DLD1 (cell line): ENCODE data around the gene NFKBIE.

ENCODE experiments used
- in situ Hi-C: cut with HindIII; loops from 2 replicates; pipeline ENCODE4 v1.10.0; 2017; ENCODE audit warnings: low sequenced_read_pairs

NFKBIE gene

DNA sequence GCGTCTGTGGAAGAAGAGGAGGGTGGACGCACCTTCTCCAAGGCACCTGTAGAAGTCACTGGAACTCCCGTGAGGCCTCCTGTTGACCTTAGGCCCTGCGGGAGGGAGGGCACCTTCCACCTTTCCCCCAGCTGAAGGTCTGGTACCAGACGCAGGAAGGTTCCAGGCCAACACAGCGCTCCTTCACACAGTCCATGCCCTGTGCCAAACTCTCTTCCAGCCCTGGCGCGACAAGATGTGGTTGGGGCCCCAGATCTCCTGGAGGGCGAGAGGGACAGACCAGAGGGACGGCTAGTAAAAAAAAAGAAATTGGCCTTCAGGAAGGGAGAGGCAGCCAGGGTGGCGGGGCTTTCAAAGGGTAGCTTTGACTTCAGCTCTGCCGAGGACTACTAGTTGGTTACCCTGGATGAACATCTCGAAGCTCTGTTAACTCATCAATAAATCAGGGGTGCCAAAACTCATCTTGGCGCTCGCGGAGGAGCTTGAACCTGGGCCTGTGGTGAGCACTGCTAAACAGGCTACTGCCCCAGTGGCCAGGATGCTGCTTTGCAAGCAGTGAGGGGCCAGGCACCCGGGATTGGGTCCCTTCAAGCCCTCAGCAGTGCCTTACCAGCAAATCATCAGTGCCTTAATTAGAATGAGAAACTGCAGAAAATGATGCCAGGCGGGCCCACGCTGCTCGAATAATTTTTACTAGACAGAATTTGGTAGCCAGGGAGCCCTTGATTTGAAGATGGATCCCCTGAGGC lies 32.9 kb upstream of the NFKBIE start:
- in situ Hi-C loops: no loop called here

DNA sequence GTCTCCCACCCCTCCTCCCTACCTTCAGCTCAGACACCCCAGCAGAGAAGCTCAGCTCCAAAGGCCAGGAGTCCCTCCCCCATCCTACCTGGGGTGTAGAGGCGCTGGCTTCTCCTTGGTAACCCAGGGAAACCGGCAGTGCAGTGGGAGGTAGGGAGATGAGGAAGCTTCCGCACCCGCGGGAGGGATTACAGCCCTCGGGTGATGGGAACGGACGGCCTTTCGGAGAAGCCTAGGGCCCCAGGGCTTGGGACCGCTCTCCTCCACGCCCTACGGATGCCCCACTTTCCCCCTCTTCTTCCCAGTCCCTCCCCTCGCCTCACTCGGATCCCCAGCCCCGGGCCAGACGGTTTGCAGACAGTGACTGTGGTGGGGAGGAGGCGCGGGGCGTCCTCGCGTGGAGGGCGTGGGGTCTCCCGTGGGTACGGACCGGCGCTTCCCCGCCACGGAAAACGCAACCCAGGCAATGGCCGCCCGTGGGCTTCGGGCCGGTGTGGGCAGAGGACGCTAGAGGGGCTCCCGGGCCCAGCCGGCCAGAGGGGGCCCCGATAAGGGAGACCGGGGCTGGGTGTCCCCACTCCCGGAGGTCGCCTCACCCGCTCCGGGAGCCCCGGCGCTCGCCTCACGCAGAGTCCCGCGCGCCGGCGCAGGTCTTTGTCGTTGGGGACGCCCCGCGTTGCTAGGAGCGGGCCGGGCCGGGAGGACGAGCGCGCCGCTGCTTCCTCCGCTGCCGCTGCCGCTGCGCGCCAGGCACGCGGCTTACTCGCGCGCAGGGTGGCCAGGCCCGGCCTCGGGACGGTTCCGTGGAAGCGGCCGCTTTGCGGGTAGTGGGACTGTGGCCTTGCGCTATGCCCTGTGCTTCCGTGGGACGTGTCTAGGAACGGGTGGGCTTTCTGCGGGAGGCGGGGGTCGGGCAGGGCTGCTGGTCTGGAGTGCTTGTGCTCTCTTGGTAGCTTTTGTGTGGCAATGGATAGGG lies 32.0 kb upstream of the NFKBIE start:
- in situ Hi-C loops: no loop called here

DNA sequence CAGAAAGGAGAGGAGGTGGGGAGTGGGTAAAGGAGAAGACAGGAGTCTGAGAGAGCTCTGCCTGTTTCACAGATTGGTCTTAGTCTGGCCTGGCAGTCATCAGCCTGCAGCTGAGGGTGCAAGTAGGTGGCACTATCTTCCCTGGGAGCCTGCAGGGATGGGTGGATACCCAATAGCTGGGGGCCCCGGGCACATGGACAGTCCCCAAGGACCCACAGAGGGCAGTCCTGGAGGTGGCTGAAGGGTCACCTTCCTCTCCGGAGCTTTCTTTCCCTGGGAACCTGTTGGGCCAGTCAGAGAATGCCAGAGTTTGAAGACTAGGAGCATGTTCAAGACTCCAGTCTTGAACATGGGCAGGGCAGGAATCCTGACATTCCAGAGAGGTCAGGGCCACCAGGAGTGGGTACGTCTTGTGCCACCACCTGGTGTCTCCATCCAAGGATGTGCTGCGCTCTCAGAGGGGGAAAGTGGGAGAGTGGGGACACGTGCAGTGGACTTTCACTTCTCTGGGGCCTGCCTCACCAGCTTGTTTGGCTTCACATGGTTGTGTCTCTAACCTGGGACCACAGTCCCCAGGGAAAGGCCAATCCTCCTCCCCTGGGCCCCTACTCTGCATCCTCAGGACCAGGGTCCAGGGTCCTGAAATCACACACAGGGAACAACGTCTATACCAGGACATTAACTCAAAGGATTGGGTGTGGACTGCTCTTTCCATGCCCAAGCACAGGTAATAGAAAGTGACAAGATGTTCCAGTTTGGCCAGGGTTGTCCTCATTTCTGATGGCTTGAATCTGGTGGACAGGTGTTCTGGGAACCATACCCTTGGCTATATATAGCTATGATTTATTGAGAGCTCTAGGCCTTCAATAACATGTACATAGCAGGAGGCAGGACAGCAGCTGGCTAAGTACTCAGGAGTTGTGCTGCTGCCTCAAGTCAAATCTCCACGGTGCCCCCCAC lies 29.8 kb upstream of the NFKBIE start:
- in situ Hi-C loops: no loop called here

DNA sequence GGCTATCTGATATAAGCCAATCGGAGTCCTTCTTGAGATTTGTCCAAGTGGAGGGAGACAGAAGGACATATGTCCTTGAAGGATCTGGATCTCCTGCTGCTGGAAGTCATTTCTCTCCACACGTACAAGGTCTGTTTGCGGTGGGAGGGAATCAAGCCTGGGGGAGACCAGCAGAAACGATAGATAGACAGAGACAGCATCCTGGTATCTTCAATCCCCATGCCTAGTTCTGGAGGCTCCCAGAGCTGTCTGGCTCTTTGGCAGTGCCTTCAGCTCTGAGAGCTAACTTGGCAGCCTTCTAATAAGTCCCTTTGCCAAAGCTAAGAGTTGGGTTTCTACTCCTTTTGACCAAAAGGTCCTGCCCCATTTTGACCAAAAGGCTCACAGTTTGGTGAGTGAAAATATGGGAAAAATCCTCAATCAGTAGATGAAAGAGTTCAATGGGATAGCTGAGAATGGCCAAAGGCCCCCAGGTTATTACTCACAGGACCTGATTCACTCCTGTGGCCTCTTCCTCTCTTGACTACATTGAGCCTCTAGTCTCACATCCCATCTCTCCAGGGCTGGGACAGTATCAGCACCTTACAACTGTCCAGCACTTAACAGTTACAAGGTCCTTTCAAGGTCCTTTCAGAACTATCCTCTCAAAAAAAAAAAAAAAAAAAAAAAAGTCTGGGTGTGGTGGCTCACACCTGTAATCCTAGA lies 27.5 kb upstream of the NFKBIE start:
- in situ Hi-C loops: no loop called here

DNA sequence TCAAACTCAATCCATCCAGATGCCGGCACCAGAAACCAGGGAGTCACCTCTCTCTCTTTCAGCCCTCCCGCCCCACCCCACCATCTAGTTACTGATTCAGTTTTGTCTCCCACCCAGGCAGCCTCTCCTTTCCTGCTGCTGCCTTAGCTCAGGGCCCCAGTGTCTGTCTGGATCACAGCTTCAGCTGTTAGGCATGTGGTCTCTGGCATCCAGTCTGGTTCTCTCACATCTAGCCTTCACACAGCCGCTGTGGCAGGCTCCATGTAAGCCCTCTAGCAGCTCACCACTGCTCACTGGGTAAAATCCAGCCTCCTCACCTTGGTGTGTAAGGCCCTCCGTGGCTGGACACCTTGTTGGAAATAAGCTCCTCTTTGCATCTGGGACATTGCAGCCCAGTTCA lies 26.5 kb upstream of the NFKBIE start:
- in situ Hi-C loops: no loop called here

DNA sequence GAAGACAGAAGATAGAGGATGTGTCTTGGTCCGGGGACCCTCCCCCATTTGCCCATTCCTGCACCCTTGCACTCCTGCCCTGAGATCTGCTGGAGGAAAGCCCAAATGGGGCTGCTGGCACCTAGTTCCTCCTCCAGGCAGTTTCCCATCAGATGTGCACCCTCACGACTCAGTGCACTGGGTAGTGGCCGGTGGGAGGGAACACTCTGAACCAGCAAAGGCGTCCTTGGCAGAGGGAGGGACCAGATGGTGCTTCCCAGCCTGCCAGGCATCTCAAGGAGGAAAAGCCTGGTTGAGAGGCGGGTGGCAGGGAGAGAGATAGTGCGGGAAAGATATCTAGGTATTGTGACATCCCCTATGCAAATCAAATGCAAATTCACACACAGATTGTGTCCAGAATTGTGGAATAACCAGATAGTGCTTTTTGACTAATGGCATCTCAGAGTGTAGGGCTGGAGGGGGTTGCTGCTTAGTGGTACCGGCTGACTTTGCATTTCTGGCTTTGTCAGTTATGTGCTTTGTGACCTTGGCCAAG lies 24.4 kb upstream of the NFKBIE start:
- in situ Hi-C loops: no loop called here

DNA sequence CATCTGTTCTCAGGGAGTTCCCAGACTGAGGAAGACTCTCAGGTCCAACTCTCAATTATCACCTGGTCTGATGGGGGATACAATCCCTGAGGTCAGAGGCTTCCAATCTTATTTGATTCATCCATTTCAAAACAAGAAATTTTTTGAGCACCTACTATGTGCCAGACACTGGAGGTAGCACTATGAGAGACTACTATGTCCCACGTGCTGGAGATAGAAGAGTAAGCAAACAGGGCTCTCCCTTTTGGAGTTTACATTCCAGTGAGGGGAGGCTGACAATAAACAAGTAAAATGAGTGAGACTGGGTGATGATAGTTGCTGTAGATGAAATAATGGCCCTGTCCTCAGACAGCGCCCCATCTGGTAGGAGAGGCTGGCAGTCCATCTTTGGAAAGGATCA lies 21.4 kb upstream of the NFKBIE start:
- in situ Hi-C loops: no loop called here

DNA sequence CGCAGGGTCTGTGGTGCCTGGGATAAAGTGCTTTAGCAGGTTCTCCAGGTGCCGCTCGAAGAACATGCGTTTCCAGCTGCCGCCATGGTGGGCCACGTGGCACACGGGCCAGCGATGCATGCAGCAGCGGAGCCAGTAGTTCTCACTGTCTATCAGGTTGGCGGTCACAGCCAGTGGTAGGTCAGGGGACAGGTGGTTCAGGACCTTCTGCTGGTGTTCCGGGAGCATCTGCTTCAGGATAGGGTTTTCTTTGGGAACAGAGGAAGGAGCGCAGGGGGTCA lies 20.9 kb upstream of the NFKBIE start:
- in situ Hi-C loops: no loop called here

DNA sequence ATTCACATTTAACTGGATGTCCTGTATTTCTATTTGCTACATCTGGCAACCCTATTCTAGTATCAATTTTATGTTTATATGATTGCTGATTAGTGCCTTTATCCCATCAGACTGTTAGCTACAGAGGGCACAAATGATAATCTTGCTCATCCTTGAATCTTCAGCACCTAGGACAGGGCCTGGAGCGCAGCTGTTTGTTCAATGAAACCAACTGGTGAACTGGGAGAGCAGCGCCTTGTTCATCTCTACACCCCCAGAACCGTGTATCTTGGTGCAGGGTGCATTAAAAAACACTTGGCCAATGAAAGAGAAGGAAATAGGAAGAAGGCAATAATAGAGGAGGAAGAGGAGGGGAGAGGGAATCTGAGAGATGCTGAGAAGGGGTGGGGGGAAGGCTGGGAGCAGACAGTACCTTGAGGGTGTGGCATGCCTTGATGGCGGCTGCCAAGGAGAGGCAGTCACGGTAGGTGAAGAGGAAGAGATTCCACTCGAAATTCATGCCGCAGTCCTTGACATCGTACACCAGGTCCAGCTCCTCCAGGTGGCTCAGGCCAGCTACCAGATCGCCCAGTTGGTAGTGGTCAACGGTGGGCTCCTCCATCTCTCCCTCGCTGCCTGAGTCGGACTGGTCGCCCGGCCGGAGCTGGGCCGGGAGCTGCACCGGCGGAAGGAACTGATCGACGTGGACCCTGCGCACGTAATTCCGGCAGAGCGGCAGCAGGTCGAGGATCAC lies 20.4 kb upstream of the NFKBIE start:
- in situ Hi-C loops: no loop called here

DNA sequence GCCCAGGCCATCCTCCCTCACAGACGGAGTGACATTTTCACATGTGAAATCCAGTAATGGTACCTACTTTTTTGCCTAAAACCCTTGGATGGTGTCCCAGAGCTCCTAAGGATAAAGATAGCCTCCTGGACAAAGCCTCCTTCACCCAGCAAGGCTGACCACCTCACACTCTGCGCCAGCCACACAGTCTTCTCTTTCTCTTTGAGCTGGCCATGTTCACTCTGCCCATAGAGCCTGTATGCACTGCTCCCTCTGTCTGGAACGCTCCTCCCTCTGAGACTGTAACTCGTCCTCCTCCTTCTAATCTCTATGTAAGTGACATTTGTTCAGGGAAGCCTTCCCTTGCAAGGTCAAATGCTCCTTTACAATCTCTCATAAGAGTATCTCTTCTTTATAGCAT lies 19.5 kb upstream of the NFKBIE start:
- in situ Hi-C loops: no loop called here

DNA sequence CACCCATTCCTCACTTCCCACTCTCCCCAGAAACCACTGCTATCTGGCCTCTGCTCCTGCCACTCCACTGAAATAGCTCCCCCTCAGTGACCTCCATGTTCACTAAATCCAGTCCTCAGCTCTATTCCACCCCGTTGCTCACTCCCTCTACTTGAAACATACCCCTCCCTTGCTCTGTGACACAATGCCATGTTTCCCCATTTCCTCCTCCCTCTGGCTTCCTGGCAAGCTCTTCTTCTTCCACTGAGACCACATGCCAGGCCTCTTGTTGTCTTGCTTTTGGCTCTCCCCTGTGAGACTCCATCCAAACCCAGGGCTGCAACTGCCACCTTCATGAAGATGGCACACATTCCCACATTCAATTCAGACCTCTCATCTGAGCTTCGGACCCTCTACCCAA lies 18.8 kb upstream of the NFKBIE start:
- in situ Hi-C loops: no loop called here

DNA sequence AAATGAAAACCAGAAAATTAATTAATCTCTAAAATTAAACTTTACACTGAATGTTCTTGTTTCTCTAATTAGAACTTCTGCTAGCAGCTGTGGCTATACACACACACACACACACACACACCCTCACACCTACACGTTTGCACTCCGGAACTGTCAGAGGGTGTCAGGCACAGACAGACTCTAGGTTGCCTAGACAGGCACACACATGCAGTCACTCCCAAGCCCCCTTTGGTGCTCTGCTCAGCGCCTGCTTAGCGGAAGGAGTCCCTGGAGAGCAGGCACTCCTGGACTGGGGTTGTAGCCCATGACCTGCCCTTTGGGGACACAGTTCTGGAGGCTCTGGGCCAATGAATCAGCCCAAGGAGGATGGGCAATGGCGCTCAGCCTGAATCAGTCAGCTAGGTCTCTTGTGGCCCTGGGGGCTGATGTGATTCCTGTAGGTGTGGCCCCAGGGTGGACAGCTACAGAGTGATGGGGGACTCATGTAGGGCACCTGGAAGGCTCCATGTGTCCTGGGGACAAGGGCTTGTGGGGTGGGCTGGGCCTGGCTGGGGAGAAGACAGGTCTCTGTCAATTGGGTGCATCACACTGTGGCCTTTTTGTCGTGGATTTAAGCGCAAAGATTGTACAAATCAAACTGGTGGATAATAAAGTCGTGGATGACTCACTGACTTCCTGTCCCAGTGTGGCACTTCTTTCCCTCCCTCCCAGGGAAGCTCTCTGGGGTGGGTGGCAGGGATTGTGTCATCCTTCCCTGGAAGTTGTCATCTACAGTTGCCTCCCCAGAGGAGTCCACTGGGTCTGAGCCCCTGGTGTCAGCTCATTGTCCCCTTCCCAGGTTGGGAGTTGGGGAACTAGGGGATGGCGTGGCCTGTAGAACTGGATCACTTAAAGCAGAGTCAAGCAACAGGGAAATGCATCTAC lies 13.7 kb upstream of the NFKBIE start:
- in situ Hi-C loops: no loop called here

DNA sequence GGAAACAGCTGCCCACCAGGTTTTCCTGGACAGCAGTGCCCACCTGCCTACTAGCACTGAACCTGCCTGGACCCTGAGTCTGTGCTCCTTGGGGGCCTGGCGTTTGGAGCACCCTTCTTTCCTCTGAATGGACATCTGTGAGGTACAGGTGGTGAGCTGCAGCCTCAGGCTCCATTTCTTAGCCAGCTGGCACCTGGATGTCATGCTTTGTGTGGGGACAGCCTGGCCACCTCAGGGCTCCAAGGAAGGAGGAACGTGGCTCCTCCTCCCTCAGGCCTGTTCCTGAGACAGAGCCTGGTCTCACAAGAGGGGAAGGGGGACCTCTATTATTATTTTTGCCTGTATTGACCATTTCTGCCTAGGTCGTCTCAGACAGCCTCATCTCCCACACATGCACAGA lies 13.0 kb upstream of the NFKBIE start:
- in situ Hi-C loops: no loop called here

DNA sequence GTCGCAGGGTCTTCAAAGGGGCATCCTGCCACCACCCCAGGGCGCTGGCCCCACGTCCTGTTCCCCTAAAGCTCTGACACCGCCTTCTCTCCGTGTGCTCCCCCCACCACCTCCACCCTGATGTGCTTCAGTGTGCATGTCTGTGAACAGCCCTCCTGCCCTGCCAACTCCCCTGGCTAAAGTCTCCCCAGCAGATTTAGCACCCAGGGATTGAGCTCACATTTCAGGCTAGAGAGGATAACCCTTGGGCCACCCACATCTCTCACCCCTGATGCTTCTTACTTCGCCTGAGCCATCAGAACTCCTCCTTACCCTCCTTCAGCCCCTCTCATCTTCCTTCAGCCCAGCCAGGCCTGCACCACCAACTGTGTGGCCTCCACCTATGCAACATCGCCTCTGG lies 12.4 kb upstream of the NFKBIE start:
- in situ Hi-C loops: no loop called here

DNA sequence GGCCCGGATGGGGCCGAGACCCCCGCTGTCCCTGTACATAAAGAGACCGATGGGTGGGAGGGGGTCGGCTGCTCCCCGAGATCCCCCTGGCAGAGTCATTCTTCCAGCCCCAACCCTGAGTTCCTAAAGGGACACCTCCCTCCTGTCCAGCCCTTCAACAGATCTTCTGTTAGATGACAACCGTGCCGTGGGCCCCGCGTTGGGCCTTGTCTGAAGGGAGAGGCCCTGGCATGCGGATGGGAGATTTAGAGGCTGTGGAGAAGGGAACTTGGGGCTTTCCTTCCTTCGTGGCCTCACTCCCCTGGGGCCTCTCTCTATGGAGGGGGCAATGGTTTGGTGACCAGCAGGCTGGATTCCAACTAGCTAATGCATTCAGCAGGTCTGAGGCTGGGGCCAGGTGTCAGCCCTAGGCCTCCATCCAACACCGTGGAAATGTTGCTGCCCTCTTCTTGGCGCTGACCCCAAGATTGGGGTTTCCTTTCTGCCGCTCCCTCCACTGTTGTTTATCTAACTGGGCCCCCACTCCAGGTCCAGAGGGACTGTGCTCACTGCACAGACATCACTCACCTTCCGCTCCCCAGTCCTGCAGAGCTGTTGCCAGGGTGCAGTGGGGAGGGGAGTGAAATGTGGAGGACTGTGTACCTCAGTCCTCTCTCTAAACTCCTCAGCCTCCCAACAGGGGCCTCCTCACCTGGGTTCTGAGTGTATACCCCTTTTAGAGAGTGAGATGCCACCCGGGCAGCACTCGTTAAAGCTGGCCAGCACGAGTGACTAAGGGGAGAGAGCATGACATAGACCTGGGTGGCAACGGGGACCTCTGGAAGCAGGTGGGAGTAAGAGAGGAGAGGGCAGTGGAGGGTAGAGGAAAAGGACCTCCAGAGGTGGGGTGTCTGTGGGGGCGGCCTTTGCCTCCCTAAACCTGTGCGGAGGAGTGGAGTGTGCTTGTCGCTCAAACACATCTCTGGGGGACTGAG lies 11.6 kb upstream of the NFKBIE start:
- in situ Hi-C loops: no loop called here

DNA sequence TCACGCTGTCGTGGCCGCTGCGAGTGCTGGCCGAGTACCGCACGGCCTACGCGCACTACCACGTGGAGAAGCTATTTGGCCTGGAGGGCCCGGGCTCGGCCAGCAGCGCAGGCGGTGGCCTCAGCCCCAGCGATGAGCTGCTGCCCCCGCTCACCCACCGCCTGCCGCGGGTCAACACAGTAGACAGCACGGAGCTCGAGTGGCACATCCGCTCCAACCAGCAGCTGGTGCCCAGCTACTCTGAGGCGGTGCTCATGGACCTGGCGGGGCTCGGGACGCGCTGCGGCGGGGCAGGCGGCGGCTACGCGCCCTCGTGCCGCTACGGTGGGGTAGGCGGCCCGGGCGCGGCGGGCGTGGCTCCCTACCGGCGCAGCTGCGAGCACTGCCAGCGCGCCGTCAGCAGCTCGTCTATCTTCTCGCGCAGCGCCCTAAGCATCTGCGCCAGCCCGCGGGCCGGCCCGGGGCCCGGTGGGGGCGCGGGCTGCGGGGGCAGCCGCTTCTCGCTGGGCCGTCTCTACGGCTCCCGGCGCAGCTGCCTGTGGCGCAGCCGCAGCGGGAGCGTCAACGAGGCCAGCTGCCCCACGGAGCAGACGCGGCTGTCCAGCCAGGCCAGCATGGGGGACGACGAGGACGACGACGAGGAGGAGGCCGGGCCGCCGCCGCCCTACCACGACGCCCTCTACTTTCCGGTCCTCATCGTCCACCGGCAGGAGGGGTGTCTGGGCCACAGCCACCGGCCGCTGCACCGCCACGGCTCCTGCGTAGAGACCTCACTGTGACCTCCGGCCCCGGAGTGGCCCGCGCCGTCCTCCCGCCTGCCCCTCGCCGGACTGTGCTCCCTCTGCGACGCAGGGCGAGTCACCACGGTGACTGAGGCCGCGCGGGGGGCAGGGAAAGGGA lies 10.6 kb upstream of the NFKBIE start:
- in situ Hi-C loops: no loop called here
